HepG2 (cell line): Measurements from ENCODE around the gene MTCL1. TPM values are rescaled to one million over a fixed set of nuclear protein-coding genes. Genes with fewer than 3 reads are reported as not detected.

Experiments used
- ATF6 ChIP-seq: sonication (generic); formaldehyde crosslinking; conservative IDR thresholded peaks from 2 replicates; pipeline ENCODE4 v1.4.0; 2020; ENCODE audit warnings: missing genetic modification reagents
- GFI1 ChIP-seq: sonication (generic); formaldehyde crosslinking; IDR thresholded peaks from 2 replicates; pipeline ENCODE4 v1.5.0; 2020; ENCODE audit warnings: missing genetic modification reagents, mild to moderate bottlenecking, borderline replicate concordance
- KAT8 ChIP-seq: IDR thresholded peaks from 2 replicates; pipeline ENCODE4 v1.6.1; 2016; ENCODE audit warnings: missing genetic modification reagents, missing compliant biosample characterization
- MXD1 ChIP-seq: sonication (generic); formaldehyde crosslinking; IDR thresholded peaks from 2 replicates; pipeline ENCODE4 v1.4.0; 2020; ENCODE audit warnings: mild to moderate bottlenecking, missing genetic modification reagents
- NFRKB ChIP-seq: fragments of 450-650 bp; IDR thresholded peaks from 2 replicates; pipeline ENCODE4 v1.6.1; 2017
- PATZ1 ChIP-seq: sonication (generic); formaldehyde crosslinking; IDR thresholded peaks from 2 replicates; pipeline ENCODE4 v1.4.0; 2020; ENCODE audit warnings: missing genetic modification reagents
- SOX13 ChIP-seq, 3 experiments: fragments of 450-650 bp in 1 of 3; sonication (generic) in 1 of 3; formaldehyde crosslinking in 1 of 3; IDR thresholded peaks in 2 of 3; conservative IDR thresholded peaks in 1 of 3; 2 replicates each; pipeline versions ENCODE4 v1.5.0 to v1.6.1; 2016 to 2020; ENCODE audit warnings: antibody characterized with exemption in 1 of 3, mild to moderate bottlenecking in 1 of 3, missing compliant biosample characterization in 1 of 3, missing genetic modification reagents in 1 of 3, moderate library complexity in 1 of 3
- ZBTB42 ChIP-seq: sonication (generic); formaldehyde crosslinking; IDR thresholded peaks from 2 replicates; pipeline ENCODE4 v1.5.0; 2020; ENCODE audit warnings: mild to moderate bottlenecking, missing genetic modification reagents
- ZBTB46 ChIP-seq: sonication (generic); formaldehyde crosslinking; IDR thresholded peaks from 2 replicates; pipeline ENCODE4 v1.4.0; 2020; ENCODE audit warnings: mild to moderate bottlenecking, missing genetic modification reagents, borderline replicate concordance
- ZNF10 ChIP-seq: sonication (generic); formaldehyde crosslinking; IDR thresholded peaks from 2 replicates; pipeline ENCODE4 v1.4.0; 2020; ENCODE audit warnings: mild to moderate bottlenecking, low read depth, missing genetic modification reagents, borderline replicate concordance
- ZNF557 ChIP-seq: sonication (generic); formaldehyde crosslinking; IDR thresholded peaks from 2 replicates; pipeline ENCODE4 v1.4.0; 2020; ENCODE audit warnings: missing genetic modification reagents
- ZNF709 ChIP-seq: sonication (generic); formaldehyde crosslinking; IDR thresholded peaks from 2 replicates; pipeline ENCODE4 v1.5.0; 2020; ENCODE audit warnings: mild to moderate bottlenecking, missing genetic modification reagents
- ZSCAN31 ChIP-seq: sonication (generic); formaldehyde crosslinking; IDR thresholded peaks from 2 replicates; pipeline ENCODE4 v1.5.0; 2020; ENCODE audit warnings: low read depth, mild to moderate bottlenecking, missing genetic modification reagents
- polyA plus RNA-seq, 8 experiments: library from polyadenylated mRNA; depleted of rRNA in 3 of 8; stranded (reverse) in 7 of 8; unstranded in 1 of 8; fragments of >200 nt; fragmentation: Illumina TruSeq in 4 of 8; extraction: Trizol in 4 of 8; gene quantifications; 2 replicates each; pipeline versions ENCODE4 v1.2.1 to v1.2.3, GENCODE V29; 2011 to 2016; ENCODE audit warnings: low read depth in 4 of 8, missing spikeins in 1 of 8, mixed read lengths in 1 of 8; ENCODE audit not compliant: insufficient read depth in 1 of 8
- total RNA-seq, 5 experiments: library from RNA; depleted of rRNA; stranded (reverse); fragments of >200 nt; fragmentation: Illumina TruSeq; extraction: Trizol; gene quantifications; 2 replicates each; pipeline ENCODE4 v1.2.3, GENCODE V29; 2016; ENCODE audit warnings: low read depth in 1 of 5

The MTCL1 gene
- total and polyA plus RNA-seq, 2 of the 13 experiments (the other 11 are each of a cell fraction or from before 2014, with no cell fraction given), result 3.1 to 3.2 TPM

- no peak for TF ChIP-seq SOX13 (IDR thresholded peaks at IDR 0.05)
- 0 out of 4 replicates have a peak, but pooled peaks of 1 of the 2 experiments have one; percentile 26 for TF ChIP-seq SOX13 (CRISPR knock-in tag; conservative IDR thresholded peaks at IDR 0.05 in 1 of 2, IDR thresholded peaks at IDR 0.05 in 1 of 2)
- 0 out of 2 replicates have a peak, but pooled peaks have one; percentile 22 for TF ChIP-seq GFI1 (CRISPR knock-in tag)
- no peak for TF ChIP-seq ZBTB42
- peak; percentile 54 for TF ChIP-seq PATZ1 (CRISPR knock-in tag)
- TF ChIP-seq KAT8, result no peak
- TF ChIP-seq ZNF709 (CRISPR knock-in tag), result no peak
- TF ChIP-seq ZNF557 (CRISPR knock-in tag), result no peak
- TF ChIP-seq NFRKB, result no peak
- no peak for TF ChIP-seq ZBTB46 (CRISPR knock-in tag)
- no peak for TF ChIP-seq ZSCAN31 (CRISPR knock-in tag)
- no peak for TF ChIP-seq MXD1 (CRISPR knock-in tag)
- TF ChIP-seq ATF6 (CRISPR knock-in tag), result no peak
- TF ChIP-seq ZNF10, result no peak
Observed at GRCh38 chr18:8792688-8793316, 87.4 kb downstream of the MTCL1 start (continued).
